Dendritic cell treated with granulocyte-macrophage colony-stimulating factor and Interleukin-4, amounts not matched to agents 40 ng/mL and 50 ng/mL, for 4 days (primary cell): ENCODE data around the gene ARL15.

ENCODE experiments used
- H3K27ac Mint-ChIP-seq: one replicate; pipeline ENCODE4 v1.8.0; 2022; ENCODE audit warnings: mild to moderate bottlenecking, mixed read lengths
- H3K27me3 Mint-ChIP-seq: one replicate; pipeline ENCODE4 v1.8.0; 2022; ENCODE audit warnings: mild to moderate bottlenecking, mixed read lengths
- H3K36me3 Mint-ChIP-seq: one replicate; pipeline ENCODE4 v1.8.0; 2022; ENCODE audit warnings: low read depth, mixed read lengths
- H3K4me1 Mint-ChIP-seq: one replicate; pipeline ENCODE4 v1.8.0; 2022; ENCODE audit warnings: low read depth, mixed read lengths
- H3K4me3 Mint-ChIP-seq: one replicate; pipeline ENCODE4 v1.8.0; 2022; ENCODE audit warnings: mild to moderate bottlenecking, moderate library complexity, mixed read lengths
- H3K9me3 Mint-ChIP-seq: one replicate; pipeline ENCODE4 v1.8.0; 2022; ENCODE audit warnings: mixed read lengths
- intact Hi-C: fragments of 100-400 bp; cut with micrococcal nuclease; formaldehyde crosslinking; loops from one replicate; pipeline ENCODE4 v1.15.0; 2022

Gene ARL15

DNA sequence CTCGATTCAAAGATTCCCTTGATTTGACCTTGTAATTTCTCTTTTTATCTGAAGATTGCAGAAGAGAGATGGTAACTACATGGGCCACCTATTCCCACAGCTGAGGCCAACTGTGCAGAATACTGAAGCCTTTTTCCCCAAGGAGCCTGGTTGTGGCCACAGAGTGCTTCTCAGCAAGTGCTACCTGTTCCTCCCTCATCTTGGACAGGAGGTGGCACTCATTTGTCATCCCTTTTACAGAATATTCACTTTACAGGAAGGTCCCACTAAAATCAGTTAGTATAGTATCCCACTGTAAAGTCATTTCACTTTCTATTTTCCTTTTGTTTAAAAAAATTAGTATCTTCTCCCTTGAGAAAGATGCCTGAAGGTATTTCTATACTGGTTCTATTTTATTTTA lies 346.4 kb downstream of the ARL15 start:
- Mint-ChIP-seq H3K4me1 (no peaks in the 10 kb centered on the region), H3K36me3 (peaks cover 5% of the 10 kb centered on the region), H3K4me3 (no peak overlapping the region), H3K27ac (no peak overlapping the region), H3K27me3 (no peaks in the 10 kb centered on the region), H3K9me3 (no peaks in the 10 kb centered on the region)
- intact Hi-C loops = no loop called here

GRCh38 chr5:53962306-53962705 lies 348.1 kb downstream of the ARL15 start:
- Mint-ChIP-seq H3K36me3 (peaks cover 5% of the 10 kb centered on the region), H3K9me3 (peaks cover 10% of the 10 kb centered on the region), H3K4me1 (no peaks in the 10 kb centered on the region), H3K4me3 (no peak overlapping the region), H3K27me3 (no peaks in the 10 kb centered on the region), H3K27ac (no peak overlapping the region)
- intact Hi-C loops = no loop called here

GRCh38 chr5:53956632-53957031 lies 353.7 kb downstream of the ARL15 start:
- peaks cover 11% of the 10 kb centered on the region for H3K36me3 Mint-ChIP-seq

DNA sequence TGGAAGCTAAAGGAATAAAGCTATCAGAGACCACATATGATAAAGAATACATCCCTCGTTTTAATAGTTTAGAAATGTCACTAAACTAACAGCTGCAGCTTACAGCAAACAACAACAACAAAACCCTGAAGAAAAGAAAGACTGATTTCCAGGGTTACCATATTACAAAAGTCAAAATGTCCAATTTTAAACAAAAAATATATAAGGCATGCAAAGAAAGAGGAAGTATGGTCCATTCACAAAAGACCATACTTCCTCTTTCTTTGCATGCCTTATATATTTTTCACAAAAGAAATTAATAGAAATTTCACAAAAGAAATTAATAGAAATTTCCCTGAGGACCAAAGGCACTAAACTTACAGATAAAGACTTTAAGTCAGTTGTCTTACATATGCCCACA lies 354.2 kb downstream of the ARL15 start:
- Mint-ChIP-seq H3K27ac (no peak overlapping the region), H3K36me3 (peaks cover 11% of the 10 kb centered on the region), H3K4me1 (peaks cover 16% of the 10 kb centered on the region), H3K27me3 (no peaks in the 10 kb centered on the region), H3K4me3 (no peak overlapping the region), H3K9me3 (peaks cover 23% of the 10 kb centered on the region)
- intact Hi-C loops = no loop called here

More at GRCh38 chr5:53956632-53957031, 353.7 kb downstream of the ARL15 start:
- H3K4me1 Mint-ChIP-seq = peaks cover 16% of the 10 kb centered on the region
- H3K27ac Mint-ChIP-seq = no peak overlapping the region
- H3K9me3 Mint-ChIP-seq = peaks cover 23% of the 10 kb centered on the region
- no peak overlapping the region for H3K4me3 Mint-ChIP-seq
- intact Hi-C loops = no loop called here
- no peaks in the 10 kb centered on the region for H3K27me3 Mint-ChIP-seq

GRCh38 chr5:53950621-53951020 lies 359.8 kb downstream of the ARL15 start:
- no peak overlapping the region for H3K4me3 Mint-ChIP-seq
- no peaks in the 10 kb centered on the region for H3K9me3 Mint-ChIP-seq
- no peaks in the 10 kb centered on the region for H3K27me3 Mint-ChIP-seq
- H3K36me3 Mint-ChIP-seq = no peaks in the 10 kb centered on the region
- H3K27ac Mint-ChIP-seq = no peak overlapping the region
- intact Hi-C loops = no loop called here
- H3K4me1 Mint-ChIP-seq = peaks cover 10% of the 10 kb centered on the region

GRCh38 chr5:53948598-53948997 lies 361.8 kb downstream of the ARL15 start:
- H3K27ac Mint-ChIP-seq = no peak overlapping the region
- intact Hi-C loops = no loop called here
- H3K27me3 Mint-ChIP-seq = no peaks in the 10 kb centered on the region

DNA sequence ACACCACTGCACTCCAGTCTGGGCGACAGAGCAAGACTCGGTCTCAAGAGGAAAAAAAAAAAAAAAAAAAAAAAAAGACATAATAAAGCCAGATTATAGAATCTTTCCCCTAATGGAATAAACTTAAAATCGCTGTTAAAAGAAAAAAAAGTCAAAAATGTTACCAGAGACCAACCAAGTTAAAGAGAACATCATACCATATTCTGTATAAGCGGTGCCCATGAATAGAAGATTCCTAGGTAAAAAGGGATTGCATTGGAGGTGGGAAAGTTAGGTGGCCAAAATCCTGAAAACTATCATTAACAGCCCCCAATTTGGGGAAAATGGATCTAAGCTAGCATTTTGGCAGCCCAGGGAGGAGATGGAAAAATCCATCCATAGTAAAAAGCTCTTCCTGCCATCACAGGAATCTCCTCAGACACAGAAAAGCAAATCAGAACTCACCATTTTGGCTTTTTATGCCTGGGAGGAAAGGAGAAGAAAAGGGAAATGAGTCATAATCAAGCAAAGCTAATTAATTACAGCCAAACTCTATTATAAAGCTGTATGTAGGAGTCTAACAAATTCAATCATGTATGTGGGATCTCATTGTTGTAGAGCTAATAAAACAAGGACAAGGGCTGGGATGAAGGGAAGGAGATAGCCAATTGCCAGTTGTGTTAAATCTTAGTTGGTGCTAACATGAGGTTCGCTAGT lies 363.8 kb downstream of the ARL15 start:
- H3K9me3 Mint-ChIP-seq = peaks cover 6% of the 10 kb centered on the region
- intact Hi-C loops = no loop called here
- H3K36me3 Mint-ChIP-seq = peaks cover 20% of the 10 kb centered on the region
- peaks cover 28% of the 10 kb centered on the region for H3K4me1 Mint-ChIP-seq
- no peaks in the 10 kb centered on the region for H3K27me3 Mint-ChIP-seq
- no peak overlapping the region for H3K4me3 Mint-ChIP-seq
- H3K27ac Mint-ChIP-seq = no peak overlapping the region

More at GRCh38 chr5:53948598-53948997, 361.8 kb downstream of the ARL15 start:
- peaks cover 9% of the 10 kb centered on the region for H3K4me1 Mint-ChIP-seq
- no peaks in the 10 kb centered on the region for H3K9me3 Mint-ChIP-seq
- H3K36me3 Mint-ChIP-seq = peaks cover 6% of the 10 kb centered on the region
- H3K4me3 Mint-ChIP-seq = no peak overlapping the region

DNA sequence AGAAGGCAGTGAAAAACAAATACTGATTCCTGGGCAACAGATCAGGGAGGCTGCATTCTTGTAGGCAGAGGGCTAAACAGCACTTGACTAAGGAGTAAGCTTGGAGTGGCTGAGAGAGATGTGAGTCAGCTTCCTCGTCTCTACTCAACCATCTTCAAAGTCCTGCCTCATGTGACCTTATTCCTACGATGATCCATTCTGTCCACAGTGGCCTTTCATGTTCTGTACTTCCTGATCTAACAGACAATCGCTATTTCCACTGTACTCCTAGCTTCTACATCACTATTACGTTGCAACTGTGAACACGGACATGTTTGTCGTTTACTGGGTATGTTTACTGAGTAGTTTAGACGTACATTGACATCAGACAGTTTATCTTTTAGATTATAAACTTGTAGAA lies 365.4 kb downstream of the ARL15 start:
- Mint-ChIP-seq H3K9me3 (peaks cover 6% of the 10 kb centered on the region), H3K4me3 (no peak overlapping the region), H3K36me3 (peaks cover 20% of the 10 kb centered on the region), H3K27me3 (no peaks in the 10 kb centered on the region), H3K27ac (no peak overlapping the region), H3K4me1 (peaks cover 23% of the 10 kb centered on the region)
- intact Hi-C loops = no loop called here

DNA sequence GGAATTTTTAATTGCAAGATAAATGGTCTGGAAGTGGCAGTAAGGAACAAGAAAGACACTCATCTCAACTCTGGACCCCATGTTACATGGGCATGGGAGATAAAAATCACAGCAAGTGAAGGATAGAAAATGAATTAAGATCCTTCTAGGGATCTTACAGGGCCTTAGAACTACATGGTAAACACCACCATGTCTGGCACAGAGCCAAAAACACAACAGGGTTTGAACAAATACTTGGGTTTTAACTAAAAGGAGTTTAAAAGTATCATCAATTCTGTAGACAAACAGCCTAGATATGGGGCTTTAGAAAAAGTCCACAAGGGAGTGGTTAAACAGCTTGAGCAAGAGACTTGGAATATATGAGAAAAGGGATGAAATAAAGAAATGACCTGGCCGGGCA lies 366.4 kb downstream of the ARL15 start:
- H3K27me3 Mint-ChIP-seq = no peaks in the 10 kb centered on the region
- H3K4me3 Mint-ChIP-seq = no peak overlapping the region
- intact Hi-C loops = no loop called here
- H3K9me3 Mint-ChIP-seq = peaks cover 6% of the 10 kb centered on the region
- H3K27ac Mint-ChIP-seq = no peak overlapping the region
- peaks cover 20% of the 10 kb centered on the region for H3K36me3 Mint-ChIP-seq
- peaks cover 23% of the 10 kb centered on the region for H3K4me1 Mint-ChIP-seq

DNA sequence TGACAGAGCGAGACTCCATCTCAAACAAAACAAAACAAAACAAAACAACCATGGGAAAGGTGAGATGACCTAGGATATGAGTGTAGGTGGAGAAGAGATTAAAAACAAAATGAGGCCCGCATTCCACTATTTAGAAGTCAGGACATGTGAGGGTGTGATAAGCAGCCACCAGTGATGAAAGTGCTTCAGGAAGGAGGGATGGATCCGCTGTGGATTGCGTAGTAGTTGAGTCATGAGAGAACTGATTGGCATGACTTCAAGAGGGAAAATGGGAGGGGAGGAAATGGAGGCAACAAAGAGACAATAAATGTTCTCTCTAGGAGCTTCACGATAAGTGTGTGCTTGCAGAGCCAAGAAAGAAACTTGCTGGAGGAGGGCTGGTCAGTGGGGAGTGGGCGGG lies 367.6 kb downstream of the ARL15 start:
- Mint-ChIP-seq H3K27me3 (no peaks in the 10 kb centered on the region), H3K27ac (no peak overlapping the region), H3K36me3 (peaks cover 20% of the 10 kb centered on the region), H3K9me3 (peaks cover 6% of the 10 kb centered on the region), H3K4me1 (peaks cover 23% of the 10 kb centered on the region), H3K4me3 (no peak overlapping the region)
- intact Hi-C loops = no loop called here

DNA sequence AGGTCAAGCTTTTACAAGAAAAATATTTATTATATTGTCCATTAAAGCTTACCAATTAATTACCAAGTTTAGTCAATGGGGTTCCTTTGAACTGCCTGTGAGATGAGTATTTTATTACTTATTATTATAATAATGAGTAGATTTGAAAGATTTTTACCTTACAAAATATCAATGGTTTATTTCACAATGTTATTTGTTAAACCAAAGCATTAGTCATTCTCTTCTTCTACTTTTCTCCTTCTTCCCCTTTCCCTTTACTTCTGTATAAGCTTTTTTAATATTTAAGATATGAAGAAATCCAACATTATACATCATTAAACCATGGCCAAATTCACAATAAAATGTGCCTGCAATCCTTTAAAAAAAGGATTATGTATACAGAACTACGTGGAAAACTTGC lies 369.5 kb downstream of the ARL15 start:
- intact Hi-C loops = no loop called here
- Mint-ChIP-seq H3K4me3 (no peak overlapping the region), H3K27ac (no peak overlapping the region), H3K27me3 (no peaks in the 10 kb centered on the region), H3K4me1 (peaks cover 23% of the 10 kb centered on the region), H3K9me3 (peaks cover 6% of the 10 kb centered on the region), H3K36me3 (peaks cover 20% of the 10 kb centered on the region)

- Mint-ChIP-seq H3K36me3 (peaks cover 2% of the 10 kb centered on the region), H3K27me3 (no peaks in the 10 kb centered on the region), H3K9me3 (peaks cover 2% of the 10 kb centered on the region), H3K27ac (no peak overlapping the region), H3K4me1 (peaks cover 13% of the 10 kb centered on the region), H3K4me3 (no peak overlapping the region)
- intact Hi-C loops = no loop called here
Observed at GRCh38 chr5:53937467-53937866, 372.9 kb downstream of the ARL15 start.

DNA sequence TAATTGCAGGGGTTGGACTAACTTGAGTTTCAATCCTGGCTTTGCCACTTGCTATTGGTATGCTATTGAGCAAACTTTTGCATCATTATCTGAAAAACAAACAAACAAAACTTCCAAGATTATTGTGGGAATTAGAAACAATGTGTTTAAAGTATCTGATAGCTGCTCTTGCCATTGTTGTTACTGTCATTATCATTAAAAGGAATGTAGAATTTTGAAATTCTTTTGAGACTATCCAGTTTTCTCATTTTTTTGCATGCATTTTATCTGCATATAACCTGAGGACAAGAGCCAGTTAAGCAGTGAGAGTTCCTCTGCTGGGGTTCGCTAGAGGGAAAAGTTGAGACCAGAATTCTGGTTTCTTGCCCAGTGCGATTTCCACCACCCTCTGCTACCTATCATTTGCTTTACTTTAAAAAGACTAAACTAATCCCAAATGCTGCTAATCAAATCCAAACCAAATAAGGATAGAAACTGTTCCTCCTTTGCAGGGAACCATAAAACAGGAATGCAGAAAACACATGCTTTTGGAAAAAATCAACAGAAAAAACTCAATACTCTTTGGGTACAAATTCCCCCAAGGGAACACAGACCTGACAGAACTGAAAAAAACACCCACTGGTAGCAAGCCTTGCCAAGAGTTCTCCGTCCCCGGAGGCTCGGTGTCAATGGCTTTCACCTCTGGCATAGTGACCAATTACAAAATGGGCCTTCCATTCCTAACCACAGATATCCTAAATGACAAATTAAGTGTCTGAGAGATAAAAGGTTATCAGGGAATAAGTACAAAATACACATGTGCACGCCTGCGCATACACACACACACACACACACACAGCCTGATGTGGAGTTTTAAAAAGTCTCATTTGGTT lies 373.7 kb downstream of the ARL15 start:
- no peaks in the 10 kb centered on the region for H3K9me3 Mint-ChIP-seq
- no peaks in the 10 kb centered on the region for H3K36me3 Mint-ChIP-seq
- H3K27me3 Mint-ChIP-seq = no peaks in the 10 kb centered on the region
- H3K4me1 Mint-ChIP-seq = peaks cover 5% of the 10 kb centered on the region
- no peak overlapping the region for H3K27ac Mint-ChIP-seq
- H3K4me3 Mint-ChIP-seq = no peak overlapping the region
- intact Hi-C loops = no loop called here

GRCh38 chr5:53934151-53934820 lies 376.1 kb downstream of the ARL15 start:
- H3K9me3 Mint-ChIP-seq = no peaks in the 10 kb centered on the region
- no peaks in the 10 kb centered on the region for H3K36me3 Mint-ChIP-seq
- H3K27me3 Mint-ChIP-seq = no peaks in the 10 kb centered on the region
- no peaks in the 10 kb centered on the region for H3K4me1 Mint-ChIP-seq
- H3K4me3 Mint-ChIP-seq = no peak overlapping the region
- no peak overlapping the region for H3K27ac Mint-ChIP-seq
- intact Hi-C loops = no loop called here
